HG03520 (cell line): ENCODE results near the gene TENT4B.
A peak's percentile ranks its signal among the peaks of the same experiment; 100 is the strongest.

Source experiments
- ATAC-seq: cut with Tn5 transposase; IDR thresholded peaks from one replicate; pipeline ENCODE4 v1.9.1; 2021; ENCODE audit warnings: mild to moderate bottlenecking, moderate library complexity; ENCODE audit not compliant: unreplicated experiment

TENT4B gene

DNA sequence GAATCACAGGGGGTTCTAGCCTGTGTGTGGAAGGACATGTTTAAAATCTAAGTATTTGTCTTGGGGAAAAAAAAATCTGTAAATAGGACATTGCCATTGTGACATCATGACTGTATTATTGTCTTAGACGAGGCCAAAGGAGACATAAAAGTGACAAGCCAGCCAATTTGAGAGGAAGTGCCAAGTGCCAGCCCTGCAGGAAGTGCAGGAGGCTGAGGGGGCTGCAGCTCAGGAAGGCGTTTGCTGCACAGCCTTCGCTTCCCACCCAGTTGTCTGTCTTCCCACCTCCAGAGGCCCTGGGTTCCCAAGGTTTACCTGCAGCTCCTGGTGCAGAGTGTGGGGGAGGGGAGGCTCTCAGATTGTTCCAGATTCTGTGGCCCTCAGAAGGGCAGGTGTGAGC, 114.5 kb downstream of the TENT4B start:
- ATAC-seq, result no peak

DNA sequence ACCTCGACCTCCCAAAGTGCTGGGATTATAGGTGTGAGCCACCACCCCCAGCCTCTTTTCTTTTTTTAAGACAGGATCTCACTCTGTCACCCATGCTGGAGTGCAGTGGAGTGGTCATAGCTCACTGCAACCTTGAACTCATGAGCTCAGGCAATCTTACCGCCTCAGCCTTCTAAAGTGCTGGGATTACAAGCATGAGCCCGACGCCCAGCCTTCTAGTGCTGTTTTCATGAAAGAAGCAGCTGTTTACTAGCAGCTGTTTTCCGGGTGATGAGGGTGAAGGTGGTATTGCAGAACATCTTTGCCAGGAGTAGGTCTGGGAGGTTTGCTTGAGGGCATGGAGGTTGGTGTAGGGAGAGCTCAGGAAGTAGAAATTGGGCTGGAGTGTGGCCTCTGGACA, 115.2 kb downstream of the TENT4B start:
- ATAC-seq, result no peak

DNA sequence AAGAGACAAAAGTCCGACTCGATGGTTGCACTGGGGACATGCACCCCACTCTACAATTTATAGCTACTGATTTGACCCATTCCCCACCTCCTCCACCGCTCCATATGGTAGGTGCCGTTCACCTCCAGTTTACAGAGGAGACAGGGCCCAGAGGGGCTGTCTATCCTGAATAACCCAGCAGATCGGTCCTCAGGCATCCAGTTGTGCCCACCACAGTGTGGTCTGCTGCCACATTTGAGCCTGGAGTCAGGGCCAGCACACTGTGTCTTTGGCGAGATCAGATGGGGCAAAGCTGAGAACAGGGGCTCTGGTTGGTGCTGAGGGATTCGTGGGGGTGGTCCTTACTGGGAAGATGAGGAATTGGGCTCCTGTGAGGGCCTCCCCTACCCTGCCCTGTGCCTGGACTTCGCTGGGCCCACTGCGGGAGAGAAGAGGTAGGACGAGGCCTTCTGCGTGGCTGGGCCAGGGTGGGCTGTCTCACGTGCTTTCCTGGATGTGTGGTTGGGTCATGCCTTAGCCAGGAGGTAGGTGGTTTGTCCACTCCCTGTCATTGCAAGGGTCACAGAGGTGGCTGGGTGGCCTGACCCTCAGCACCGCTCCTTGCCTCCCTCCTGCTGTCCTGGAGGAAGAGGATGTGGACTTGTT, 116.1 kb downstream of the TENT4B start:
- no peak for ATAC-seq

DNA sequence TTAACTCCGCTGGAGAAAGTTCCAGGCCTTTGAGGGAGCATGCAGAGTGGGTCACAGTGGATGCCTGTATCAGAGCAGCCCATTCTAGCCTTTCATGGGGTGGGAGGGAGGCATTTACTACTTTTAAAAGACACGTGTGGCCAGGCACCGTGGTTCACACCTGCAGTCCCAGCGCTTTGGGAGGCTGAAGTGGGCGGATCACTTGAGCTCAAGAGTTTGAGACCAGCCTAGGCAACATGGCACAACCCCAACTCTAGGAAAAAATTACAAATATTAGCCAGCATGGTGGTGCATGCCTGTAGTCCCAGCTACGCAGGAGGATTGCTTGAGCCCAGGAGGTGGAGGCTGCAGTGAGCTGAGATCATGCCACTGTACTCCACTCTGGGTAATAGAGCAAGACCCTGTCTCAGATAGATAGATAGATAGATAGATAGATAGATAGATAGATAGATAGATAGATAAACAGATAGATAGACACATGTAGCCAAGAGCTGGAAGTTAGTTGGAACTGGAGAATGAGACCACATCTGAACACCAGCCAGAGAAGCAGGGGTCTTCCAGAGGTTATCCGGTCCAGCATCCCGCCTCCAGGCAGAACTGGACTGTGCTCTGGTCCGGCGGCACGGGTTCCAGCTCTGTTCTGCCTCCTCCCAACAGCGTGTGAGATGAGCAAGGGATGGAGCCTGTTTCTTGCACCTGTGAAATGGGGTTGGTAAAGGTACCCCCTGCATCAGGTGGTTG, 116.8 kb downstream of the TENT4B start:
- ATAC-seq, result no peak

DNA sequence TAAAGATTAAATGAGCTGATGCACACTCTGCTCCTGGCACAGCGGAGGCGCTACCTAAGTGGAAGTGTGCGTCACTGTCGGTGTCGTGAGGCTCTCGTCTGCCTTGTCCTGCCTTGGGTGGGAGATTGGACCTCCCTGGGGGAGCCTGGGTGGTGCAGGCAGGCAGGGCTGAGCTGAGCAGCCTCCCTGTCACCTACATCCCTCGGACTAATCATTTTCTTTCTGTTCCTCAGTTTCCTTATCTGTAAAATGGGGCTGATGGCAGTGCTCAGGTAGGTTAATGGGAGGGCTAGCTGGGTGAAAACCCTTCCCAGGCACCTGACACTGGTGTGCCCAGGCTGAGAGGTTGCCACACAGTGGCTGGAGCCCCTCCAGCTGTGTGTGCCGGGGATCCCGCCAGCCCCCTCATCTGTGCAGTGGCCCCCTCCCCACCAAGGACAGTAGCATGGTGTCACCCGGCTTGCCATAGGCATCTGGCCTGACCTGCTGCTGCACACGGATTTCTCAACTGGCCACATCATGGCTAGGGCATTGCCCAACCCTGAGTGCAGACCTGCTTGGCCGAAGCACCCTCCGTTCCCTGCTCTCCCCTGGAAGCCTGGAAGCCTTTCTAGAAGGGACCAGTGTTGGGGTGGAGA, 117.5 kb downstream of the TENT4B start:
- ATAC-seq, result no peak

DNA sequence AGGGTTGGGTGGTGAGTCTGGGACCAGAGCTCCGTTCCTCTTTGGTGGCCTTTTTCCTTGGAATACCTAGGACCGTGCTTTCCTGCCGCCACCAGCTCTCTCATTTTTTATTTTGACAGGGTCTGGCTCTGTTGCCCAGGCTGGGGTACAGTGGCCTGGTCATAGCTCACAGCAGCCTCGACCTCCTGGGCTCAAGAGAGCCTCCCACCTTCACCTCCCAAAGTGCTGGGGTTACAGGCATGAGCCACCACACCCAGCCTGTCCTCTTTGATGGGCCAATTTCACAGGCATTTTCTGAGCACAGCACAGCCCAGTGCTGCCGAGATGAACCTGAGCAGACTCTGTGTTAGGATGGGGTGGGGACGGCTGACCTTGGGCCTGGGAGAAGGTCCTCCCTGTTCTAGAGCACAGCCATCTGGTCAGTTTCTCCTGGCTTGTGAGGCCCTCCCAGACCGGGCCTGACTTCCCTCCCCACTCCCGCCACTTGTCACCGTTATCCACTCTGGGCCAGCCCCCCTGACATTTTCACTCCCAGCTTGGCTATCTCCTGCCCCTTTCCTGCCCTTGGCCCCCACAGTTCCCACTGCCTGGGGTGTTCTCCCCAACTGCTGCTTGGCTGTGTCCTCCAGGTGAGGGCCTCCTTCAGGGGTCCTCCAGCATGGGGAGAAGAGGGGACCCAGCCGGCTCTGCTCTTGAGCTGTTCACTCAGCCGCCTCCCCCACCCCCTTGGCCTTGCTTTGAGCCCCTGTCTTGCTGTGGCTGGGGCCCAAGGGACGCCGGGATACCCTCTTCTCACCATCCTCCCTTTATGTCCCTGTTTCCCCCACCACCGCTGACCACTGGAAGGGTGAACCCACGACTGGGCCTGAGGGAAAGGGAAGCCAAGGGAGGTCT, 118.3 kb downstream of the TENT4B start:
- ATAC-seq, result no peak

DNA sequence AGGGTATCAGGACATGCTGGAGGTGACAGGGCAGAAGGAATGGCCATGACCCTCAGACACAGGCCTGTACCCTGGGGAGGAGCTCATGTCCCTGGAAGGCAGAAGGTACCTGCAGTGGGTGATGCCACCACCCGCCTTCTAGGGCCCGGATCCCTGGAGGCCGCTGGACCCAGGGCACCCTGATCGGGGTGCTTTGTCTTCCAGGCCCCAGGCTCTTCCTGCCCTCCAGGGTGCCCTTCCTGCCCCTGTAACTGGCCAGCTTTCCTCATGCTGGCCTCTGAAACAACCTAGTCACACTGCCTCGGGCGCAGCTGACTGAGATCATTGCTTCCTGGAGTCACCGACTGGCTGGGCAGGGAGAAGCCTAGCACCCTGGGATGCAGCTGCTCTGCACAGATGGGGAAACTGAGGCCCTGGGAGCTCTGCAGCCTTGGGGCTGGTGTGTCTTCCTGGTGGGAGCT, 119.0 kb downstream of the TENT4B start:
- ATAC-seq, result no peak

DNA sequence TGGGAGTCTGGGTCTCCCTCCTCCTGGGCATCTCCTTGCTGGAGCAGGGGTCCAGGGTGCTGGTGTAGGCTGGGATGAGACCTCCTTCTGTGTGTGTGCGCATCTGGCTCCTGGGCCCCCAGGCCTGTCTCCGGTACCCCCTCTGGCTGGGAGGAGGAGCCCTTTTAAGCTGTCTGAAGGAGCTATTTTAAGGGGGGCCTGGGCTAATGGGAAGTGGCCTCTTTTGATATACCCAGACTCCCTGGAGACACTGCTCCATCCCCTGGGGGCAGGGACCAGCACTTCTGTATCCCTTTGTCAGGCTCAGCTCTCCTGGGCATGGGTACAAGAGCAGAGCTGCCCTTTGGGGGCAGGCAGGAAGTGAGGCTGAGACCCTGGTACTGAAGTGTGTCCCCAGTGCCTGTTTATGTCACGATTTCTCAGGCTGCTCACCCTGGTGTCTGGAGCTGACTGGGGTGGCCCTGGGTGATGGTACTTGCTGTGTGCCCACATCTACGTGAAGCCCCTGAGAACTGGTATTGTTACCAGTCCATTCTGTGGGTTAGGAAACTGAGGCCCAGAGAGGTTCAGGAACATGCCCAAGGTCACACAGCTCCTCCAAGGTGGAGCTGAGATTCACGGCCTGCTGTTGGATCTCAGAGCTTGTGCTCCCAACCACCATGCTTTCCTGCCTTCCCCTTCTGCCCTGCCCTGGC, 119.7 kb downstream of the TENT4B start:
- no peak for ATAC-seq

DNA sequence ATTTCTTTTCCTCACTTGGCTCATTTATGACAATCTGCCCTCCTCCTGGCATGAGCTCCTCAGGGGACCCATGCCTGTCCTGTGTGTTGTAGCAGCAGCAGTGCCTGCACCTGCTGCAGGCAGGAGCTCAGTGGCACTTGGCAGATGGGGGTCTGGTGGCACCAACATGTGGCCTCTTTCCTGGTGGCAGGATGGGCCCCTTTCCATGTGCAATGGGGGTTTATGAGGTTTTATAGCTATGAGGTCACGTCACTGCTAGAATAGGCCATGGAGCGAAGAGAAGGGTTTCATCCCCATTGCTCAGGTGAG, 120.2 kb downstream of the TENT4B start:
- no peak for ATAC-seq

DNA sequence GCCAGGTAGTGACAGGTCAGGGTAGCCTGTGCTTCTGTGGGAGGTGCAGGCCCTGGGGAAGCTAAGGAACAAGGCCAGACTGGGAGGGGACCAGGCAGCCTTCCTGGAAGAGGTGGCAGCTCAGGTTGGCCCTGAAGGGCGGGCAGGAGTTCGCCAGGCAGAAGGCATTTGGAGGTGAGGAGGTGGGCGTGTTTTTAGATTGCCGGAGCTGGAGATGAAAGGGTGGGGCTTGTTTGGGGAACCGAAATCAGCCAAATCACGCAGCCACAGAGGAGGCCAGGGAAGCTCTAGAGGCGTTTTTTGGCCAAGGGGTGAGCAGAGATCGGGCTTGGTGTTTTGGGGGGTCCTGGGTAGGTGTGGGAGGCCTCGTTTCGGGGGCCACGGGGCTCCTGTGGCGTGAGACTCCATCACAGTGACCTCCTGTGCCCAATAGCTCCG, 120.8 kb downstream of the TENT4B start:
- ATAC-seq, result peak; percentile 64

DNA sequence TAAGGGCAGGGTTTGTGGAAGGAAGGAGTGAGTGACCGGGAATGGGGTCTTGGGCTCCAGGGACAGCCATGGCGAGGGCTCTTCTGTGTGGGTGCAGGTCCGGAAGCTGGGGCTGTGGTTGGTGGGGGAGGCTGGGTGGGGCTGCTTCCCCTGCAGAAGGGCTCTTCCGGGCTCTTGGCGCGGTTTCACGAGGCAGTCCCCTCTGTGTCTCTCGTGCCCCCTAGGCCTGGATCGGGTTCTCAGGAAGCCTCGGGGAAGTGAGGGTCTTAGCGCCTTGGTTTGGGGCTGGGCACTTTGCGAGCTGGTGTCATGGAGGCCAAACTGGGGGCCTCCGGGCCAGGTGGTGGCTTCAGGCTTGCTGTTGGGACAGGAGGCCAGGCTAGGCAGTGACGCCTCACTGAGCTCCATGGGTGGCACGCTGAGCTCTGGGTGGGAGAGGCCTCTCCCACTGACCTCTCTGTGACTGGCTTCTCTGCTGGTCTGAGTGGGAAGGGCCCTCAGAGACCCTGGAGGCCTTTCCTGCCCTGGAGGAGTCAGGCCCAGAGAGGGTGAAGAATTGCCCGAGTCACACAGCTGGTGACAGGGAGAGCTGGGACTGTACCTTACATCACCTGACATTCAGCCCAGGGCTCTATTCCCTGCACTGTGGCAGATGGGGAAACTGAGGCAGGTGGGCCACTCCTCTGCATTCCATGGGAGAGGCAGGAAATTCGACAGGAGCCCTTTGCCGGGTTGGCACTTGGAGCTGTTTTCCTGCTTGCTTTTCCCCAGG, 121.4 kb downstream of the TENT4B start:
- peak; percentile 37 for ATAC-seq

DNA sequence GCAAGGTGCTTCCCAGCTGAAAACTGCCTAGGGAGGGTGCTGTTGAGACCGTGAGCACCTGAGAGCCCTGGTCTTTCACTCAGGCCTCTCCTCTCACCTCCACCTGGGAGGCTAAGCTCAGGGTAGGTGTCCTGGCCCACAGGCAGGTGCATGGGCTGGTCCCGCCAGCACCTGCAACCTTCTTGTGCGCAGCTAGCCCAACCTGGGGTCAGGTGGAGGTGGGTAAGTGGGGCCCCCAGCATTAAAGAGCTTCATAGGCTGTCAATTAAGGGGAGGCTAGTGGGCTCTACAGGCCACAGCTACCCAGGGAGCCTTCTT, 122.0 kb downstream of the TENT4B start:
- ATAC-seq, result no peak

DNA sequence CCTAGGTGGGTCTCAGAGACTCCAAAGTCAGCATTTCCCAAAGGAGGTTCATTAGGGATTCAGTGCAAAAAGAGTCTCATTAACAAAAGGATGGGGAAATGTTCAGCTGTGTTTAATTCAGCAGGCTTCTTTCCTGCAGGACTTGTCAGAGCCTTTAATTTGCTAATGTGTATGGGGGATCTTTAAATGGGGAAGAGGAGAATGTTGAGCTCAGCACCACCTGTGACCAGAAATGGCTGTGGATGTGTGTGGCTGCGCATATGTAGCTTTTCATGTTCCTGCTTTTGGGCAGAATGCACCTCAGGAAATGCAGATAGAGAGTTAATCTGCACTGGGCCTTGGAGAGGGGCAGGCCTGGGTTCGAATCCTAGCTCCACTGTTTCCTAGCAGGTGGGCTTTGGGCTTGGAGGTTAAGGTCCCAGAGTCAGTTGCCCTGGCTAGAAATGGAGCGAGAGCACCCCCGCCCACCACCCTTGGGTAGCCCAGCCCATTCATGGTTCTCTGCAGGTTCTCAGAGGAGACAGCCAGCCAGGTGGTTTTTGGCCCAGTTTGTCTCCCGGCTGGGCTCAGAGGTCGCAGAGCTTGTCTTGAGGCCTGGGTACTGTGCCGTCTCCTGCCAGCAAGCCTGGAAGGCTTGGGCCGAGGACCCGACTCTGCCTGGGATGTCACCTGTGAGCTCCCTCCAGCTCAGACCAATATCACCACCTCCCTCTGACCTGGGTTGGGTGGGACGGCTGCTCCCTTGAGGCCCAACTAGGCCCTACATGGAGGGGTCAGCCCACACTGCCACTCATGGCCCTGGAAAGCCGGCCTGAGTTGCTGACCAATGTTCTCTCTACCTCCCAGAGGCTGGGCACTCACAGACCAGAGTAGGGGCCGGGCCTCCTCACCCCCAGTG, 122.6 kb downstream of the TENT4B start:
- ATAC-seq, result no peak

DNA sequence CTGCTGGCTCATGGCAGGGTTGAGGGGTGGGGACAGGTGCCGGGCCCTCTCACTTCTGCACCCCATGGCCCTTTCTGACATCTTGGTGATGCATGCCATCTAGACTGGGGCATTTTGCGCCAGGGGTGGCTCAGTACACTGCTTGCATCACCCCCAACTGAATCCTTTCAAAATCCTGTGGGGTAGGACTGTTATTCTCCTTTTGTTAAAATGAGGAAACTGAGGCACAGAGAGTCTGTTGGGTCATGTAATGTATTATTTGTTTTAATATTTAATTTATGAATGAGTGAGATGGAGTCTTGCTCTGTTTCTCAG, 123.2 kb downstream of the TENT4B start:
- ATAC-seq, result no peak

DNA sequence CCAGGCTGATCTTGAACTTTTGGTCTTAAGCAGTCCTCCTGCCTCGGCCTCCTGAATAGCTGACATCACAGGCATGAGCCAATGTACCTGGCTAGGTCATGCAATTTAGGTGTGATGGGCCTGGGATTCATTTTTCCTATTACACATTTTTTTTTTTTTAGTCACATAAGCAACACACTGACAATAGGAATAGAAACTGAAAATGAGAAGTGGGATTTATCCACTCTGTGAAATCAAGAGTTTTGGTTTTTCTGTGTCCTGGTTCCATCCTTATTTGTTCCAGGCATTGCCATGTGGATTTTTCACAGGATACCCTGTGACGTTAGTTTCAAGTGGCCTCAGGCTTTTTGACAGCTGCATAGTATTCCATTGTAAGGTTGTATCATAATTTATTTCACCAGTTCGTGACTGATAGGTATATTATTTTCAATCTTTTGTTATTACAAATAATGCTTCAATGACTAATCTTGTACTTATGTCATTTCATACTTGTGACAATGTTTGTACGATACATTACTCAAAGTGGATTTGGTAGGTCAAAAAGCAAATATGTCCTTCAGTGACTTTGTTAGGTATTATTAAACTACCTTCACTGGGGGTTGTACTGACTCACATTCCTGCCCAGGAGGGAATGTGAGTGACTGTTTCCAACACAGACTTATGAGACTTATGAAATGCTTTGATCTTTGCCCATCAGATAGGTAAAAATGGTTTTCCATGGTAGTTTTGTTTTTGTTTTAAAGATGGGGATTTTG, 123.9 kb downstream of the TENT4B start:
- no peak for ATAC-seq

DNA sequence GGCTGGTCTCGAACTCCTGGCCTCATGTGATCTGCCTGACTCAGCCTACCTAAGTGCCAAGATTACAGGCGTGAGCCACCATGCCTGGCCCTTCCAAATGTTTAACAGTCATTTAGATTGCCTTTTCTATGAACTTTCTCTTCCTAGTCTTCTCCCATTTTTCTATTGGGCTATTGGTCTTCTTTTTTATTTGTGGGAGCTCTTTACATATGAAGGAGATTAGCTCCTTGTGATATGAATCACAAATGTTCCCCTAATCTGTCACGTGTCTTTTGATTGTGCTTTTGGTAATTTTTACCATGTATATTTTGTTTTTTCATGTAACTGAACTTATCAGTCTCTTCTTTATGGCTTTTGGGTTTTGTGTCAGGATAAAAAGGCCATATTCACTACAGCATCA, 125.1 kb downstream of the TENT4B start:
- no peak for ATAC-seq

DNA sequence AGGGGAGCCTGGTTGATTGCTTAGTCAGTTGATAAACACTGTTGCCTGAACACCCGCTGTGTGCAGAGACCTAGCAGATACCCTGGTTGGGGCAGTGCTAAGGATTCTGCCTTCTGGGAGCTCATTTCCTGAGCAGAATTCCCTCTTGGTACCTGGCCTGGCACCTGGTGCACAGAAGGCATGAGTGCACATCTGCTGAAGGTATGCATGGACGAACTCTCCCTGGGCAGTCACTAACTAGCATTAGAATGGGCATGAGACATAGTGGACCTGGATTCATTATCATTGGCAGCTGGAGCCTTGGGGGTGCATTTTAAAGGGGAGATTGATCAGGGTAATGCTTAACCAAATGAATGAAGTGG, 126.4 kb downstream of the TENT4B start:
- ATAC-seq, result no peak

DNA sequence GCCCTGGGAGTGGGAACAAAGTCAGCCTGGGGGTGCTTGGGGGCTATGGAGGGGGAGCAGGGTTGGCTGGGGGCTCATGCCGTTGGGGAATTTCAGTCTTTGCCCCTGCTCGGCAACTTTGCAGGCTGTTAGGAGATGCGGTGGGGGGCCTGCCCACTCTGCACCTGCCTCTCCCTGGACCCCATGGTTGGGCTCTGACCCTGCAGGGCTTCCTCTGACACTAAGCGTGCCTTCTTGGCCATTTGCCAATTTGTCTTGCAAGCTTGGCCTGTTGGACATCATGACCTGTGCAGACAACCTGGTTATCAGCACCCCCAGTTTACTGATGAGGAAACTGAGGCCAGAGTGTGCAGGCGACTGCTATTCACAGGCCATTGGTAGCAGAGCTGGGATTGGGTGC, 127.8 kb downstream of the TENT4B start:
- ATAC-seq, result no peak
